Peyer's patch (tissue), 4 donors: ENCODE results near the gene STRN. TPM values are rescaled to one million over a fixed set of nuclear protein-coding genes. Genes with fewer than 3 reads are reported as not detected.
A peak's percentile ranks its signal among the peaks of the same experiment; 100 is the strongest.

Experiments
- DNase-seq, 3 donors: peaks; one replicate each; pipeline ENCODE4 v3.0.0-alpha.2; 2017 to 2019
- H3K27ac ChIP-seq, 4 donors: fragments of 200-600 bp; sonication (generic); one replicate each; pipeline ENCODE4 v1.5.1; 2016 to 2019
- H3K27me3 ChIP-seq, 2 donors: fragments of 200-600 bp; sonication (generic); one replicate each; pipeline ENCODE4 v1.5.1; 2019
- H3K36me3 ChIP-seq, 3 donors: fragments of 200-600 bp; sonication (generic); one replicate each; pipeline ENCODE4 v1.5.1; 2016 to 2019
- H3K4me1 ChIP-seq, 4 donors: fragments of 200-600 bp; sonication (generic); one replicate each; pipeline ENCODE4 v1.5.1; 2016 to 2019
- H3K4me3 ChIP-seq, 4 donors: fragments of 200-600 bp; sonication (generic); 1 replicate in 3 of 4; 2 replicates in 1 of 4; pipeline ENCODE4 v1.5.1; 2016 to 2019; ENCODE audit warnings: mild to moderate bottlenecking in 1 of 4
- H3K9me3 ChIP-seq, 4 donors: fragments of 200-600 bp; sonication (generic); one replicate each; pipeline ENCODE4 v1.5.1; 2016 to 2019; ENCODE audit warnings: mild to moderate bottlenecking in 1 of 4
- POLR2A ChIP-seq, 2 donors: fragments of 450-650 bp; IDR thresholded peaks; one replicate each; pipeline ENCODE4 v1.5.1; 2017; ENCODE audit warnings: antibody characterized with exemption in 2 of 2, mild to moderate bottlenecking in 2 of 2, moderate library complexity in 2 of 2
- total RNA-seq, 4 donors: library from RNA; depleted of rRNA; stranded (reverse); fragments of >200 nt; gene quantifications; one replicate each; pipeline ENCODE4 v1.1.0, GENCODE V29; 2016
- TF ChIP-seq, protein P1 (sequence below), 6 experiments: fragments of 450-650 bp in 4 of 6; fragments of 200-600 bp in 2 of 6; sonication (generic) in 1 of 6; IDR thresholded peaks; one replicate each; pipeline ENCODE4 v1.5.1; 2017 to 2019; ENCODE audit warnings: antibody characterized with exemption in 6 of 6, mild to moderate bottlenecking in 3 of 6, moderate library complexity in 1 of 6

Gene STRN
- total RNA-seq, 4 donors from 2014 or later = 15.7 to 26.1 (median 24.0) TPM

- no peak overlapping the region for H3K4me3 ChIP-seq
- no peak for DNase-seq
- no peak overlapping the region for H3K27ac ChIP-seq
- H3K27me3 ChIP-seq = no peaks in the 10 kb centered on the region
- no peaks in the 10 kb centered on the region for H3K36me3 ChIP-seq
- H3K4me1 ChIP-seq = no peaks in the 10 kb centered on the region
- TF ChIP-seq POLR2A (IDR thresholded peaks at IDR 0.05) = no peak
- TF ChIP-seq, protein P1, sequence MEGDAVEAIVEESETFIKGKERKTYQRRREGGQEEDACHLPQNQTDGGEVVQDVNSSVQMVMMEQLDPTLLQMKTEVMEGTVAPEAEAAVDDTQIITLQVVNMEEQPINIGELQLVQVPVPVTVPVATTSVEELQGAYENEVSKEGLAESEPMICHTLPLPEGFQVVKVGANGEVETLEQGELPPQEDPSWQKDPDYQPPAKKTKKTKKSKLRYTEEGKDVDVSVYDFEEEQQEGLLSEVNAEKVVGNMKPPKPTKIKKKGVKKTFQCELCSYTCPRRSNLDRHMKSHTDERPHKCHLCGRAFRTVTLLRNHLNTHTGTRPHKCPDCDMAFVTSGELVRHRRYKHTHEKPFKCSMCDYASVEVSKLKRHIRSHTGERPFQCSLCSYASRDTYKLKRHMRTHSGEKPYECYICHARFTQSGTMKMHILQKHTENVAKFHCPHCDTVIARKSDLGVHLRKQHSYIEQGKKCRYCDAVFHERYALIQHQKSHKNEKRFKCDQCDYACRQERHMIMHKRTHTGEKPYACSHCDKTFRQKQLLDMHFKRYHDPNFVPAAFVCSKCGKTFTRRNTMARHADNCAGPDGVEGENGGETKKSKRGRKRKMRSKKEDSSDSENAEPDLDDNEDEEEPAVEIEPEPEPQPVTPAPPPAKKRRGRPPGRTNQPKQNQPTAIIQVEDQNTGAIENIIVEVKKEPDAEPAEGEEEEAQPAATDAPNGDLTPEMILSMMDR (IDR thresholded peaks at IDR 0.05) = peak in 1 of 6 experiments; percentile 2
- H3K9me3 ChIP-seq = no peaks in the 10 kb centered on the region
Observed at GRCh38 chr2:36812196-36812595, 154.1 kb downstream of the STRN start.

- Histone ChIP-seq H3K27ac (no peak overlapping the region), H3K4me1 (no peaks in the 10 kb centered on the region), H3K9me3 (no peaks in the 10 kb centered on the region), H3K36me3 (no peaks in the 10 kb centered on the region), H3K27me3 (no peaks in the 10 kb centered on the region), H3K4me3 (no peak overlapping the region)
- TF ChIP-seq POLR2A (IDR thresholded peaks at IDR 0.05) = no peak
- TF ChIP-seq, protein P1 (IDR thresholded peaks at IDR 0.05) = no peak
- no peak for DNase-seq
Observed at GRCh38 chr2:36811071-36811470, 155.3 kb downstream of the STRN start.

DNA sequence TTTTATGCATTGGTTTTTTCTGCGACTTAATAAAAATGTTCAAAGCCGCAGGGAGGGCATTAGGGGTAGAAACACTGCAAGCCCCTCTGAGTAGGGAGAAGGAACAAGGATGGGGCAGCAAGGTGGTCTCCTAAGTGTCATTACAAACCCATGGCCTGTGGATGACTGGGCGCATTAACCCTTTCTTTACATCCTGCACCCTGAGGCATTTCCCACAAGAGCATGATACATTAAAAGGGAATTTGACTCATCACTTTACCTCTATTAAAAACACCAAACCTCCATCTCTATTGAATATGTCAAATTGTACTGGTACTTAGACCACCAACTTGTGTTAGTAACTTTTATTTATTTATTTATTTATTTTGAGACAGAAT, 157.3 kb downstream of the STRN start:
- H3K36me3 ChIP-seq = no peaks in the 10 kb centered on the region
- DNase-seq = no peak
- no peak for TF ChIP-seq POLR2A (IDR thresholded peaks at IDR 0.05)
- TF ChIP-seq, protein P1 (IDR thresholded peaks at IDR 0.05) = no peak

GRCh38 chr2:36808386-36809068, 157.8 kb downstream of the STRN start:
- no peak for DNase-seq
- Histone ChIP-seq H3K27ac (no peak overlapping the region), H3K36me3 (no peaks in the 10 kb centered on the region), H3K4me1 (no peaks in the 10 kb centered on the region), H3K27me3 (no peaks in the 10 kb centered on the region), H3K4me3 (no peak overlapping the region), H3K9me3 (no peaks in the 10 kb centered on the region)
- no peak for TF ChIP-seq POLR2A (IDR thresholded peaks at IDR 0.05)
- TF ChIP-seq, protein P1 (IDR thresholded peaks at IDR 0.05) = no peak

More for the DNA sequence above, 157.3 kb downstream of the STRN start:
- Histone ChIP-seq H3K4me3 (no peak overlapping the region), H3K27me3 (no peaks in the 10 kb centered on the region), H3K27ac (no peak overlapping the region), H3K4me1 (no peaks in the 10 kb centered on the region), H3K9me3 (no peaks in the 10 kb centered on the region)

GRCh38 chr2:36807223-36807886, 159.0 kb downstream of the STRN start:
- no peaks in the 10 kb centered on the region for H3K36me3 ChIP-seq

More at GRCh38 chr2:36807223-36807886, 159.0 kb downstream of the STRN start:
- H3K4me1 ChIP-seq = no peaks in the 10 kb centered on the region
- peak overlapping the region in 1 of 4 donors; percentile 3 for H3K27ac ChIP-seq
- TF ChIP-seq, protein P1 (IDR thresholded peaks at IDR 0.05) = no peak
- TF ChIP-seq POLR2A (IDR thresholded peaks at IDR 0.05) = no peak
- DNase-seq = no peak
- no peaks in the 10 kb centered on the region for H3K9me3 ChIP-seq
- H3K27me3 ChIP-seq = no peaks in the 10 kb centered on the region
- peak overlapping the region in 1 of 4 donors; percentile 17 for H3K4me3 ChIP-seq
